OCI-LY7 (cell line): ENCODE data around the gene EIF3L.

Source experiments
- EZH2phosphoT487 ChIP-seq: fragments of 200-600 bp; sonication (generic); IDR thresholded peaks from 2 replicates; pipeline ENCODE4 v1.6.1; 2018; ENCODE audit warnings: low read depth, borderline replicate concordance, mild to moderate bottlenecking, mixed run types, antibody characterized with exemption, low read length, moderate library complexity, mixed read lengths
- TF ChIP-seq, protein P1 (sequence below): fragments of 200-600 bp; sonication (generic); conservative IDR thresholded peaks from 2 replicates; pipeline ENCODE4 v1.5.1; 2014; ENCODE audit warnings: mild to moderate bottlenecking, antibody characterized with exemption, low read length, moderate library complexity, mixed read lengths

DNA sequence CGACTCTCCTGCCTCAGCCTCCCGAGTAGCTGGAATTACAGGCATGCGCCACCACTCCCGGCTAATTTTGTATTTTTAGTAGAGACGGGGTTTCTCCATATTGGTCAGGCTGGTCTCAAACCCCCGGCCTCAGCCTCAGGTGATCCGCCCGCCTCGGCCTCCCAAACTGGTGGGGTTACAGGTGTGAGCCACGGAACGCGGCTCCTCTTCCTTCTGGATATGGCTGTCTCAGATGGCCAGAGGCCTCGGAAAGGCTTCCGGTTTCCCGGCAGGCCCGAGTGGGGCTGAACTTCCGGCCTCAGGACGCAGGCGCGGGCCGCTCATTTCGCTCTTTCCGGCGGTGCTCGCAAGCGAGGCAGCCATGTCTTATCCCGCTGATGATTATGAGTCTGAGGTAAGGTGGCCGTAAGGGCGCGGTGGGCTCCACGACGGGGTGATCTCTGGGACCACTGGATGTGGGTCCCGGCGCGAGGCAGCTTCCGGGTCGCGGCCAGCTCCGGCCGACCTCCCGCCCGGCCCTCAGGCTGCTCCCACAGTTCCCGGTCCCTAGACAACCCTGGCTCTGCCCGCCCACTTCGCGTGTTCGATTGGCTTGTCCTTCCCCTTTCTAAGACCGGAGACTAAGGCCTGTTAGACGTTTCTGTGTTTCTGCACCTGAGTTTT is at the start of gene EIF3L:
- TF ChIP-seq, protein P1, sequence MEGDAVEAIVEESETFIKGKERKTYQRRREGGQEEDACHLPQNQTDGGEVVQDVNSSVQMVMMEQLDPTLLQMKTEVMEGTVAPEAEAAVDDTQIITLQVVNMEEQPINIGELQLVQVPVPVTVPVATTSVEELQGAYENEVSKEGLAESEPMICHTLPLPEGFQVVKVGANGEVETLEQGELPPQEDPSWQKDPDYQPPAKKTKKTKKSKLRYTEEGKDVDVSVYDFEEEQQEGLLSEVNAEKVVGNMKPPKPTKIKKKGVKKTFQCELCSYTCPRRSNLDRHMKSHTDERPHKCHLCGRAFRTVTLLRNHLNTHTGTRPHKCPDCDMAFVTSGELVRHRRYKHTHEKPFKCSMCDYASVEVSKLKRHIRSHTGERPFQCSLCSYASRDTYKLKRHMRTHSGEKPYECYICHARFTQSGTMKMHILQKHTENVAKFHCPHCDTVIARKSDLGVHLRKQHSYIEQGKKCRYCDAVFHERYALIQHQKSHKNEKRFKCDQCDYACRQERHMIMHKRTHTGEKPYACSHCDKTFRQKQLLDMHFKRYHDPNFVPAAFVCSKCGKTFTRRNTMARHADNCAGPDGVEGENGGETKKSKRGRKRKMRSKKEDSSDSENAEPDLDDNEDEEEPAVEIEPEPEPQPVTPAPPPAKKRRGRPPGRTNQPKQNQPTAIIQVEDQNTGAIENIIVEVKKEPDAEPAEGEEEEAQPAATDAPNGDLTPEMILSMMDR, result no peak
- no peak for TF ChIP-seq EZH2phosphoT487
